Measurements from ENCODE around the gene TBCD. TPM values are rescaled to one million over a fixed set of nuclear protein-coding genes. Genes with fewer than 3 reads are reported as not detected.
A peak's percentile ranks its signal among the peaks of the same experiment; 100 is the strongest.

TBCD gene
- 24.9 and 36.7 TPM in 2 replicates for total RNA-seq
- 22.1 and 56.7 TPM in 2 replicates for polyA plus RNA-seq
- polyA plus RNA-seq (2012) = 44.9 and 96.5 TPM in 2 replicates
- 78.1 and 120 TPM in 2 replicates for polyA minus RNA-seq (ENCODE audit: low replicate concordance)

DNA sequence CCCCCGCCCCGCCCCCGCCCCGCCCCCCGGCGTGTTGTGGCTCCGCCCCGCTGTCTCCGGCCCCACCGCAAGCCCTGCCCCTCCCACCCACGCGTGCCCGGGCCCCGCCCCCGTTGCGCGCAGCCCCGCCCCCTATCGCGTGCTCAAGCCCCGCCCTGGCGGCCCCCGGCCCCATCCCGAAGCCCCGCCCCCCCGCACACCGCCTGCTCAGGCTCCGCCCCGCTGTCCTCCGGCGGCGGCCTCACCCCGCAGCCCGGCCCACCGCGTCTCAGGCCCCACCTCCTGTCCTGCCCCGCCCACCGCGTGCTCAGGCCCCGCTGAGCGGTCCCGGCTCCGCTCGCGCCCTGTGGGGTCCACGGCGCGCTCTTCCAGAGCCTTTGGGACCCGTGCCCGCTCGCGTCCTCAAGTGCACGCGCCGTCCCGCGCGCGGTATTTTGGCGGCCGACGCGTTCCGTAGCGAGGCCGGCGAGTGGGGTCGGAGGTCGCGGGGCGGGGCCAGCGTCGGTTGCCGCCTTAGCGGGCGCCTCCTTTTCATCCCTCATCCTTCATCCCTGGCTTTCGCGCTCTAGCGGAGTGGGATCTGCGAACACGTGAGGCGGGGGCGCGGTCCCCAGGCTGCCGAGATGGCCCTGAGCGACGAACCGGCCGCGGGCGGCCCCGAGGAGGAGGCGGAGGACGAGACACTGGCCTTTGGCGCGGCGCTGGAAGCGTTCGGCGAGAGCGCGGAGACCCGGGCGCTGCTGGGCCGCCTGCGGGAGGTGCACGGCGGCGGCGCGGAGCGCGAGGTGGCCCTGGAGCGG is at the start of gene TBCD:
Gene TBCD, plus strand, starts transcription at position 495 of the 800 bp plus-strand sequence. Its CDS starts 129 bp downstream, at position 624.
- H2AFZ ChIP-seq (ENCODE audit: low read length) = peak within 1 kb of the TSS; percentile 84
- H3K4me1 ChIP-seq (ENCODE audit: control insufficient read depth, extremely low read depth, insufficient read depth, low read length) = no peaks in the 10 kb centered on the region
- H3K4me2 ChIP-seq (ENCODE audit: extremely low read depth, insufficient read depth, low read length) = peak within 1 kb of the TSS; percentile 93
- no peaks in the 10 kb centered on the region for H3K27me3 ChIP-seq (ENCODE audit: control insufficient read depth, insufficient read depth, low read length)
- TF ChIP-seq, protein P1, sequence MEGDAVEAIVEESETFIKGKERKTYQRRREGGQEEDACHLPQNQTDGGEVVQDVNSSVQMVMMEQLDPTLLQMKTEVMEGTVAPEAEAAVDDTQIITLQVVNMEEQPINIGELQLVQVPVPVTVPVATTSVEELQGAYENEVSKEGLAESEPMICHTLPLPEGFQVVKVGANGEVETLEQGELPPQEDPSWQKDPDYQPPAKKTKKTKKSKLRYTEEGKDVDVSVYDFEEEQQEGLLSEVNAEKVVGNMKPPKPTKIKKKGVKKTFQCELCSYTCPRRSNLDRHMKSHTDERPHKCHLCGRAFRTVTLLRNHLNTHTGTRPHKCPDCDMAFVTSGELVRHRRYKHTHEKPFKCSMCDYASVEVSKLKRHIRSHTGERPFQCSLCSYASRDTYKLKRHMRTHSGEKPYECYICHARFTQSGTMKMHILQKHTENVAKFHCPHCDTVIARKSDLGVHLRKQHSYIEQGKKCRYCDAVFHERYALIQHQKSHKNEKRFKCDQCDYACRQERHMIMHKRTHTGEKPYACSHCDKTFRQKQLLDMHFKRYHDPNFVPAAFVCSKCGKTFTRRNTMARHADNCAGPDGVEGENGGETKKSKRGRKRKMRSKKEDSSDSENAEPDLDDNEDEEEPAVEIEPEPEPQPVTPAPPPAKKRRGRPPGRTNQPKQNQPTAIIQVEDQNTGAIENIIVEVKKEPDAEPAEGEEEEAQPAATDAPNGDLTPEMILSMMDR (conservative IDR thresholded peaks at IDR 0.05 in 1 of 2, IDR thresholded peaks at IDR 0.05 in 1 of 2; ENCODE audit: low read depth in 1 of 2, low read length in 2 of 2) = no peak
- TF ChIP-seq EZH2 (IDR thresholded peaks at IDR 0.05; ENCODE audit: low read length, missing control alignments) = no peak
- peak within 1 kb of the TSS; percentile 62 for H3K9ac ChIP-seq (ENCODE audit: insufficient read depth, low read length)
- no peaks in the 10 kb centered on the region for H3K9me3 ChIP-seq (ENCODE audit: control insufficient read depth, insufficient read depth, low read depth, low read length)
- H3K36me3 ChIP-seq (ENCODE audit: control insufficient read depth, insufficient read depth, low read length) = no peaks in the 10 kb centered on the region
- no peaks in the 10 kb centered on the region for H4K20me1 ChIP-seq (ENCODE audit: control insufficient read depth, extremely low read depth, insufficient read depth, low read length)
- H3K4me3 ChIP-seq (replicated peaks in 1 of 4; ENCODE audit: control extremely low read depth in 1 of 4, insufficient read depth in 1 of 4, low read depth in 3 of 4, low read length in 4 of 4) = peak within 1 kb of the TSS; percentile 73 to 92 (median 84)
- peaks cover 31% of the 10 kb centered on the region for H3K79me2 ChIP-seq (ENCODE audit: control insufficient read depth, insufficient read depth, low read length)
- peak; percentile 76 to 90 for DNase-seq (ENCODE audit: low read depth in 2 of 2)
- peak within 1 kb of the TSS; percentile 76 for H3K27ac ChIP-seq (ENCODE audit: insufficient read depth, low read length)

DNA sequence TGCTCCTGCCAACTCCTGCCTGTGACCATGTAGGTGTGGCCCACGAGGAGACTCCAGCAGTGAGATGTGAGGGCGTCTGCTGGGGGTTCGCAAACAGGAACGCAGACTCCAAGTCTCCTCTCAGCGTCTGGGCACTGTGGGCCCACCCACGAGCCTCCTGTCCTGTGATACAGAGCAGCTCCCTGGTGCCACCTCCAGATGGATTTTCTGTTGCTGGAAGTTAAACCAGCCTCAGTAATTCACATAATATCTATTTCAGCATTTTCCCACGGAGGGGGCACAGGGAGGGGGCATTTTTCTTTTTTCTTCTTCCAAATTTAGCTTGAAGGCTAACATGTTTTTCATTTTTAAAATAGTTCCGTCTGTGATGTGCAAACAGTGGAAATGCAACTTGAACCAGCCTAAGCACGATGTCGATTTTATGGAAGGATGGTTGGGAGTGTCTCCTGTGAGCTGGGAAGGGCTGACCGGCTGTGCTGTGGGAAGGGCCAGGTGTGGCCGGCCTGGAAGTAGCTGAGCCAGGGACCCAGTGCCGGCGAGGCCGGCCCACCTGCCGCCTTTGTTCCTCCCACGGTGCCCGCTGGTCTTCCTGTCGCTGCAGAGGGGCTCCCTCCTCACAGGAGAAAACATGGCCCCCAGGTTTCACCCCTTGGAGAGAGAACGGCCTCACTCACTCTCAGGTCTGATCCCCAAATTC is 49.5 kb upstream of the TBCD start:
- Histone ChIP-seq H3K9me3 (ENCODE audit: control insufficient read depth, insufficient read depth, low read depth, low read length) (no peaks in the 10 kb centered on the region), H2AFZ (ENCODE audit: low read length) (no peak overlapping the region), H3K79me2 (ENCODE audit: control insufficient read depth, insufficient read depth, low read length) (no peaks in the 10 kb centered on the region), H3K27ac (ENCODE audit: insufficient read depth, low read length) (no peak overlapping the region), H3K4me1 (ENCODE audit: control insufficient read depth, extremely low read depth, insufficient read depth, low read length) (peaks cover 4% of the 10 kb centered on the region), H3K27me3 (ENCODE audit: control insufficient read depth, insufficient read depth, low read length) (peaks cover under 1% of the 10 kb centered on the region), H3K9ac (ENCODE audit: insufficient read depth, low read length) (no peak overlapping the region), H3K4me3 (replicated peaks in 1 of 4; ENCODE audit: control extremely low read depth in 1 of 4, insufficient read depth in 1 of 4, low read depth in 3 of 4, low read length in 4 of 4) (no peak overlapping the region), H4K20me1 (ENCODE audit: control insufficient read depth, extremely low read depth, insufficient read depth, low read length) (no peaks in the 10 kb centered on the region), H3K36me3 (ENCODE audit: control insufficient read depth, insufficient read depth, low read length) (no peaks in the 10 kb centered on the region), H3K4me2 (ENCODE audit: extremely low read depth, insufficient read depth, low read length) (no peak overlapping the region)
- TF ChIP-seq EZH2 (IDR thresholded peaks at IDR 0.05; ENCODE audit: low read length, missing control alignments) = no peak
- TF ChIP-seq, protein P1 (conservative IDR thresholded peaks at IDR 0.05 in 1 of 2, IDR thresholded peaks at IDR 0.05 in 1 of 2; ENCODE audit: low read depth in 1 of 2, low read length in 2 of 2) = no peak
- DNase-seq (ENCODE audit: low read depth in 2 of 2) = no peak

DNA sequence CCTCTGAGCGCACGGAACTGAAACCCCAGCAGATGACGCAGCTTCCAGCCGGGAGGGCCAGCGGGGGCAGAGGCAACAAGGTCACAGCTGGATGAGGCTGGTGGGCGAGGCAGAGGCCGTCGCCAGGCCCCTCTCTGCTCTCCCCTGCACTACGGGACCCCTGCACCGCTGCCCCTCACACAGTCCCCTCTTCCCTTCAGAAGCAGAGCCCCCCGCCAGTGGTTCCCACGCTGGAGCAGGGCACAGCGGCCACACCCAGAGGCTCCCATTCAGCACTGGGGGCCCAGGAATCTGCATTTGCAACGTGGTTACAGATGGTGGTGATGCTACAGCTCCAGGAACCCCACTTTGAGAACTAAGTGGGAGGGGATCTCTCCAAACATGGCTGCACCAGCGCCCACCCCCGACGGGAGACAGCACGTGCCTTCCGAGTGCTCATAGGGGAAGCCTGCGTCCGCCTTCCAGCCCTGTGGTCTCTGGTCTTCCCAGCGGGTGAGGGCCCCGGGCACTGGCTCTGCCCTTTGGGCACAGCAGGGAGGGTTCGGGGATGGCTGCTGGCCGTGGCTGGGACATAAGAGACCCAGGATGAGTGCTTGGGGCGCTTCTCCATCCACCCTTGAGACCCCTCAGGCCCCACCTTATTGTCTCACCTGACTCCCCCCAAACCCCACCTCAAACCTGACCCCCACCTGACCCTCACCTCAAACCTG is 48.7 kb upstream of the TBCD start:
- Histone ChIP-seq H3K27ac (ENCODE audit: insufficient read depth, low read length) (no peak overlapping the region), H2AFZ (ENCODE audit: low read length) (no peak overlapping the region)
- no peak for TF ChIP-seq EZH2 (IDR thresholded peaks at IDR 0.05; ENCODE audit: low read length, missing control alignments)
- TF ChIP-seq, protein P1 (conservative IDR thresholded peaks at IDR 0.05 in 1 of 2, IDR thresholded peaks at IDR 0.05 in 1 of 2; ENCODE audit: low read depth in 1 of 2, low read length in 2 of 2) = no peak

More for the DNA sequence above, 48.7 kb upstream of the TBCD start:
- DNase-seq (ENCODE audit: low read depth in 2 of 2) = no peak
- Histone ChIP-seq H3K79me2 (ENCODE audit: control insufficient read depth, insufficient read depth, low read length) (no peaks in the 10 kb centered on the region), H3K4me1 (ENCODE audit: control insufficient read depth, extremely low read depth, insufficient read depth, low read length) (peaks cover 3% of the 10 kb centered on the region), H4K20me1 (ENCODE audit: control insufficient read depth, extremely low read depth, insufficient read depth, low read length) (no peaks in the 10 kb centered on the region), H3K4me2 (ENCODE audit: extremely low read depth, insufficient read depth, low read length) (no peak overlapping the region), H3K4me3 (replicated peaks in 1 of 4; ENCODE audit: control extremely low read depth in 1 of 4, insufficient read depth in 1 of 4, low read depth in 3 of 4, low read length in 4 of 4) (no peak overlapping the region), H3K9ac (ENCODE audit: insufficient read depth, low read length) (no peak overlapping the region), H3K36me3 (ENCODE audit: control insufficient read depth, insufficient read depth, low read length) (no peaks in the 10 kb centered on the region), H3K27me3 (ENCODE audit: control insufficient read depth, insufficient read depth, low read length) (no peaks in the 10 kb centered on the region), H3K9me3 (ENCODE audit: control insufficient read depth, insufficient read depth, low read depth, low read length) (no peaks in the 10 kb centered on the region)

All from fibroblast of lung (primary cell).